NB4 (cell line): ENCODE data around the gene CELA3A.

Source experiments
- DNase-seq: peaks from one replicate; pipeline ENCODE4 v3.0.0; 2010; ENCODE audit warnings: low read depth
- H3K4me3 ChIP-seq: one replicate; pipeline ENCODE4 v1.5.1; 2011; ENCODE audit warnings: mild to moderate bottlenecking, low read depth, low read length, moderate library complexity
- CTCF ChIP-seq: IDR thresholded peaks from one replicate; pipeline ENCODE4 v1.5.1; 2012; ENCODE audit warnings: low read depth, low read length
- MYC ChIP-seq: IDR thresholded peaks from 2 replicates; pipeline ENCODE4 v1.6.1; 2011; ENCODE audit warnings: low read depth, low read length
- POLR2A ChIP-seq: IDR thresholded peaks from 2 replicates; pipeline ENCODE4 v1.6.1; 2011; ENCODE audit warnings: mild to moderate bottlenecking; ENCODE audit not compliant: insufficient read length; ENCODE audit errors: extremely low read depth
- TF ChIP-seq, protein P1 (sequence below): IDR thresholded peaks from 2 replicates; pipeline ENCODE4 v1.6.1; 2011; ENCODE audit warnings: low read depth, low read length

Gene CELA3A

DNA sequence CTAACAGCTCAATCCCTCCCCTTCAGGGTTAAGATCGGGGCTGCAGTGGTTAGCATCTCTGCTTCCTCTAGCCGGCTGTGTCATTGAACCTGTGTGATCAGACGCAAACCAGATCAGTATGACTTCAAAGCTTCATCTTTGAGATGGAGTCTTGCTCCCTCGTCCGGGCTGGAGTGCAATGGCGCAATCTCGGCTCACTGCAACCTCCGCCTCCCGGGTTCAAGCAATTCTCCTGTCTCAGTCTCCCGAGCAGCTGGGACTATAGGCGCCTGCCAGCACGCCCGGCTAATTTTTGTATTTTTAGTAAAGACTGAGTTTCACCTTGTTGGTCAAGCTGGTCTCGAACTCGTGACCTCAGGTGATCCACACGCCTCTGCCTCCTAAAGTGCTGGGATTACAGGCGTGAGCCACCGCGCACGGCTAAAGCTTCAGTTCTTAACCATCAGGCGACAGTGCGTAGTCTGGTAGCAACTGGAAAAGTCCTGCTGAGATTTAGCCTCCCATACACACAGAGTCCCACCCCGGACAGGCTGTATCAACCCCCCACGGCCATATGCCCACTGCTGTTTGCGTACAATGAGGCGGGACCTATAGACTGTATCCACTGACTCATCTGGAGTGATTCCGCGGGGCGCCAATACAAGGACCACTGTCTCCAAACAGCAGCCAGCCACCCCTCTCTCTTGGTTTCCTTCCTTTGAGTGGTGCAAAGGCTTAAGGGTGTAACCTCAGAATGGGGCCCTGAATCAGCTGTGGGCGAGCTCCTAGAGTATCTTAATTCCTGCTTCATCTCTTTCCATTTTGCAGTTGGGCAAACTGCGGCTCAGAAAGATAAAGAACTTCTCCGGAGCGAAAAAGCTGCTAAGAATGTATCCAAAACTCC, 23.3 kb downstream of the CELA3A start:
- TF ChIP-seq MYC, result no peak
- TF ChIP-seq, protein P1, sequence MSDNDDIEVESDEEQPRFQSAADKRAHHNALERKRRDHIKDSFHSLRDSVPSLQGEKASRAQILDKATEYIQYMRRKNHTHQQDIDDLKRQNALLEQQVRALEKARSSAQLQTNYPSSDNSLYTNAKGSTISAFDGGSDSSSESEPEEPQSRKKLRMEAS, result no peak
- no peak for TF ChIP-seq CTCF
- no peak for TF ChIP-seq POLR2A
- peak; percentile 84 for DNase-seq
- H3K4me3 ChIP-seq, result peak overlapping the region; percentile 91

DNA sequence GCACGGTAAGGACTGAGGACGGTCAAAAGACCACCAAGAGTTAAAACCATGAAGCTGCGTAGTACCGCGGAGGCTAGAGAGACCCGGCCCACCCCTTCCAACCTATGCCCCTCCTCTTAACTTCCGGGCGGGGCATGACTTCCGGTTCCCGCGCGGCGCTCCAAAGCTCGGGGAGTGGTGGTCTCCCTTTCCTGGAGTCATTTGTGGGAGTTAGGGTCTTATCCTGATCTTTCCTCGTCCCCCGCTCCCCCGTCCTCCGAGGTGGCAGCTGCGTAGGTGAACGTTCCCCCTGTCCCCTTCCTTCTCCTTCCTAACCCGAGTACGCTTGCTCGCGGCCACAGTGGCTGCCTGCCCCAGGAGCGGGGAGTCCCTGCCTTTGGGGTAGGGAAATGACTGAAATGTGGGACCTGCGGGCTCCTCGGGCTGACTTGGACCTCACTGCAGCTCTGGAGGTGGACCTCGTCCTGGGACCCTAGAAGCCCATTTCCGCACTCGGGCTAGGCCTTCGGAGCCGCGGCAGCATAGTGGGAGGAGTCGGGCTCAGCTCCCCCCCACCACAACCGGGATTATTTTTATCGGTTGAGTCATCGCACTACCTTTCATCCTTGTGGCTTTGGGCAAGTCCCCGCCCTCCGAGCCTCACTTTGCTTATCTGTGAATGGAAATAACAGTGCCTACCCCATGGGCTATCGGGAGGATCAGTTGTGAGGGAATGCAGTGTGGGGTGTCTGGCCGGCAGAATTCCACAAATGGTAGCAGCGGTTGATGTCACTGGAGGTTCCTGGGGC, 24.1 kb downstream of the CELA3A start:
- peak; percentile 94 for DNase-seq
- H3K4me3 ChIP-seq, result peak overlapping the region; percentile 91
- TF ChIP-seq CTCF (no peak), MYC (no peak; the same call in 1 of the 2 replicates), POLR2A (peak; percentile 72)
- TF ChIP-seq, protein P1, result peak; percentile 19; the same call in 1 of the 2 replicates

GRCh38 chr1:22026924-22027289, 25.4 kb downstream of the CELA3A start:
- DNase-seq, result no peak
- TF ChIP-seq POLR2A (no peak), CTCF (no peak), MYC (no peak)
- TF ChIP-seq, protein P1, result no peak
- H3K4me3 ChIP-seq, result peak overlapping the region; percentile 91

DNA sequence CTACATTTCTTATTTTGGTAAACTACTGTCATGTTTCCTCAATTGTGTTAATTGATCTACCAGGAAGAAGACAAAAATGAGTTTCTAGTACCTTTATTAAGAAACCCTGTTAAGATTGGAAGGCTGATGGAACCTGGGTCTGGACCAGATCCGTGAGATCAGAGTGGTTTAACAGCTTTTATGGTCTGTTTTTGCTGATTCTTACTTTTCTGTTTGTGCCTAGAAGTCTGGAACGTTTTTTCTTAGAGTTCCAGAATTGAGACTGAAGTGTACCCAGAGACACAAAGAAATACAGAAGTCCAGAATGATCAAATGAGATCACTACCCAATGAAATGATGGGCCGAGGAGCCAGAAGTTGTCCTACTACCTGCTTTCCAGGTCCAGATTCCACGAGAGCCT, 28.6 kb downstream of the CELA3A start:
- no peak overlapping the region for H3K4me3 ChIP-seq
- no peak for TF ChIP-seq CTCF
- no peak for TF ChIP-seq POLR2A
- TF ChIP-seq MYC, result no peak
- TF ChIP-seq, protein P1, result no peak
- no peak for DNase-seq

GRCh38 chr1:22030473-22030872, 29.0 kb downstream of the CELA3A start:
- TF ChIP-seq CTCF, result no peak
- TF ChIP-seq, protein P1, result no peak
- no peak for TF ChIP-seq POLR2A
- no peak overlapping the region for H3K4me3 ChIP-seq
- DNase-seq, result peak; percentile 42
